GM23338 (cell line): ENCODE data around the gene DIDO1. TPM values are rescaled to one million over a fixed set of nuclear protein-coding genes. Genes with fewer than 3 reads are reported as not detected.

Experiments
- ATAC-seq: fragments of 200-7000 bp; cut with Tn5 transposase; 3 replicates; pipeline ENCODE4 v1.9.1; 2020
- DNase-seq: peaks from one replicate; pipeline ENCODE4 v3.0.0-alpha.2; 2015; ENCODE audit warnings: low spot score
- H2AFZ ChIP-seq: fragments of 200-600 bp; sonication (generic); 2 replicates; pipeline ENCODE4 v1.8.0; 2016; ENCODE audit warnings: antibody characterized with exemption, mild to moderate bottlenecking, moderate library complexity
- H3F3A ChIP-seq: fragments of 200-600 bp; sonication (generic); replicated peaks from 2 replicates; pipeline ENCODE4 v1.8.0; 2017; ENCODE audit warnings: antibody characterized with exemption, mixed run types, low read depth
- H3K27ac ChIP-seq: fragments of 200-600 bp; sonication (generic); 2 replicates; pipeline ENCODE4 v1.6.1; 2016; ENCODE audit warnings: low read depth
- H3K27me3 ChIP-seq: fragments of 200-600 bp; sonication (generic); 2 replicates; pipeline ENCODE4 v1.8.0; 2016; ENCODE audit warnings: mild to moderate bottlenecking, mixed run types, moderate library complexity; ENCODE audit not compliant: insufficient read depth
- H3K36me3 ChIP-seq: fragments of 200-600 bp; sonication (generic); 2 replicates; pipeline ENCODE4 v1.8.0; 2016; ENCODE audit warnings: mild to moderate bottlenecking; ENCODE audit not compliant: insufficient read depth
- H3K4me1 ChIP-seq: fragments of 200-600 bp; sonication (generic); 2 replicates; pipeline ENCODE4 v1.8.0; 2016; ENCODE audit warnings: mild to moderate bottlenecking, moderate library complexity; ENCODE audit not compliant: insufficient read depth
- H3K4me2 ChIP-seq: fragments of 200-600 bp; sonication (generic); 2 replicates; pipeline ENCODE4 v1.7.1; 2017; ENCODE audit warnings: mixed run types
- H3K4me3 ChIP-seq: fragments of 200-600 bp; sonication (generic); 2 replicates; pipeline ENCODE4 v1.6.1; 2016; ENCODE audit warnings: mixed run types
- H3K79me2 ChIP-seq: fragments of 200-600 bp; sonication (generic); replicated peaks from 2 replicates; pipeline ENCODE4 v1.8.0; 2017; ENCODE audit warnings: mild to moderate bottlenecking; ENCODE audit not compliant: insufficient read depth
- H3K9me2 ChIP-seq: fragments of 200-600 bp; sonication (generic); 2 replicates; pipeline ENCODE4 v1.8.0; 2017; ENCODE audit not compliant: insufficient read depth
- H4K20me1 ChIP-seq: fragments of 200-600 bp; sonication (generic); replicated peaks from 2 replicates; pipeline ENCODE4 v1.8.0; 2017; ENCODE audit warnings: mild to moderate bottlenecking; ENCODE audit not compliant: insufficient read depth
- H3K27ac Mint-ChIP-seq: 2 replicates; pipeline ENCODE4 v1.8.0; 2020; ENCODE audit warnings: inconsistent platforms, mild to moderate bottlenecking, moderate library complexity, mixed read lengths
- H3K27me3 Mint-ChIP-seq: 3 replicates; pipeline ENCODE4 v1.8.0; 2022; ENCODE audit warnings: low read depth, mild to moderate bottlenecking, moderate library complexity, mixed read lengths, inconsistent platforms; ENCODE audit not compliant: insufficient read depth, poor library complexity
- H3K36me3 Mint-ChIP-seq: 3 replicates; pipeline ENCODE4 v1.8.0; 2021; ENCODE audit warnings: low read depth, mild to moderate bottlenecking, inconsistent platforms, moderate library complexity, mixed read lengths
- H3K4me1 Mint-ChIP-seq: 3 replicates; pipeline ENCODE4 v1.8.0; 2020; ENCODE audit warnings: mild to moderate bottlenecking, inconsistent platforms, mixed read lengths
- H3K4me3 Mint-ChIP-seq: 3 replicates; pipeline ENCODE4 v1.8.0; 2021; ENCODE audit warnings: moderate library complexity, mild to moderate bottlenecking, inconsistent platforms, mixed read lengths
- H3K9me3 Mint-ChIP-seq: 3 replicates; pipeline ENCODE4 v1.8.0; 2020; ENCODE audit warnings: moderate library complexity, mild to moderate bottlenecking, inconsistent platforms, mixed read lengths
- CREB1 ChIP-seq: fragments of 250-450 bp; sonication (Bioruptor Pico); IDR thresholded peaks from 2 replicates; pipeline ENCODE4 v1.5.0; 2020; ENCODE audit warnings: low read depth, mild to moderate bottlenecking, moderate library complexity
- EZH2 ChIP-seq: fragments of 200-600 bp; sonication (generic); IDR thresholded peaks from one replicate; pipeline ENCODE4 v1.8.0; 2017; ENCODE audit warnings: antibody characterized with exemption, mild to moderate bottlenecking, low read depth; ENCODE audit not compliant: unreplicated experiment
- EZH2phosphoT487 ChIP-seq: fragments of 200-600 bp; sonication (generic); IDR thresholded peaks from one replicate; pipeline ENCODE4 v1.8.1; 2018; ENCODE audit warnings: antibody characterized with exemption; ENCODE audit not compliant: unreplicated experiment
- JUNB ChIP-seq: IDR thresholded peaks from one replicate; pipeline ENCODE4 v1.6.1; 2016; ENCODE audit warnings: antibody characterized with exemption; ENCODE audit not compliant: unreplicated experiment
- NANOG ChIP-seq: IDR thresholded peaks from 2 replicates; pipeline ENCODE4 v1.6.1; 2016; ENCODE audit warnings: antibody characterized with exemption, borderline replicate concordance
- POLR2AphosphoS5 ChIP-seq: IDR thresholded peaks from 2 replicates; pipeline ENCODE4 v1.6.1; 2016; ENCODE audit warnings: antibody characterized with exemption, low read depth
- STAT1 ChIP-seq: IDR thresholded peaks from one replicate; pipeline ENCODE4 v1.6.1; 2016; ENCODE audit warnings: antibody characterized with exemption; ENCODE audit not compliant: unreplicated experiment
- ZNF114 ChIP-seq: fragments of 250-450 bp; sonication (Bioruptor Pico); IDR thresholded peaks from 2 replicates; pipeline ENCODE4 v1.5.0; 2020; ENCODE audit warnings: mild to moderate bottlenecking, moderate library complexity
- polyA plus RNA-seq: library from polyadenylated mRNA; unstranded; fragments of >200 nt; fragmentation: Nextera tagmentation; extraction: Ambion mirVana; gene quantifications from 2 replicates; pipeline ENCODE4 v1.2.1, GENCODE V29; 2016
- total RNA-seq: library from RNA; depleted of rRNA; stranded (reverse); fragments of >200 nt; shearing (Covaris generic); gene quantifications from 2 replicates; pipeline ENCODE4 v1.2.3, GENCODE V29; 2014
- TF ChIP-seq, protein P1 (sequence below): IDR thresholded peaks from one replicate; pipeline ENCODE4 v1.6.1; 2018; ENCODE audit warnings: antibody characterized with exemption; ENCODE audit not compliant: unreplicated experiment
- TF ChIP-seq, protein P2 (sequence below): fragments of 250-450 bp; sonication (Bioruptor Pico); IDR thresholded peaks from 2 replicates; pipeline ENCODE4 v1.5.0; 2020; ENCODE audit warnings: mild to moderate bottlenecking, moderate library complexity
- TF ChIP-seq, protein P3 (sequence below), 2 experiments: fragments of 200-600 bp in 1 of 2; sonication (generic) in 1 of 2; conservative IDR thresholded peaks; 2 replicates each; pipeline versions ENCODE4 v1.5.1 to v1.6.1; 2016 to 2017; ENCODE audit warnings: antibody characterized with exemption in 2 of 2, low read depth in 2 of 2, mild to moderate bottlenecking in 2 of 2, moderate library complexity in 1 of 2

DIDO1 gene
- total and polyA plus RNA-seq, 2 experiments from 2014 or later, result 72.4 to 162 TPM

DNA sequence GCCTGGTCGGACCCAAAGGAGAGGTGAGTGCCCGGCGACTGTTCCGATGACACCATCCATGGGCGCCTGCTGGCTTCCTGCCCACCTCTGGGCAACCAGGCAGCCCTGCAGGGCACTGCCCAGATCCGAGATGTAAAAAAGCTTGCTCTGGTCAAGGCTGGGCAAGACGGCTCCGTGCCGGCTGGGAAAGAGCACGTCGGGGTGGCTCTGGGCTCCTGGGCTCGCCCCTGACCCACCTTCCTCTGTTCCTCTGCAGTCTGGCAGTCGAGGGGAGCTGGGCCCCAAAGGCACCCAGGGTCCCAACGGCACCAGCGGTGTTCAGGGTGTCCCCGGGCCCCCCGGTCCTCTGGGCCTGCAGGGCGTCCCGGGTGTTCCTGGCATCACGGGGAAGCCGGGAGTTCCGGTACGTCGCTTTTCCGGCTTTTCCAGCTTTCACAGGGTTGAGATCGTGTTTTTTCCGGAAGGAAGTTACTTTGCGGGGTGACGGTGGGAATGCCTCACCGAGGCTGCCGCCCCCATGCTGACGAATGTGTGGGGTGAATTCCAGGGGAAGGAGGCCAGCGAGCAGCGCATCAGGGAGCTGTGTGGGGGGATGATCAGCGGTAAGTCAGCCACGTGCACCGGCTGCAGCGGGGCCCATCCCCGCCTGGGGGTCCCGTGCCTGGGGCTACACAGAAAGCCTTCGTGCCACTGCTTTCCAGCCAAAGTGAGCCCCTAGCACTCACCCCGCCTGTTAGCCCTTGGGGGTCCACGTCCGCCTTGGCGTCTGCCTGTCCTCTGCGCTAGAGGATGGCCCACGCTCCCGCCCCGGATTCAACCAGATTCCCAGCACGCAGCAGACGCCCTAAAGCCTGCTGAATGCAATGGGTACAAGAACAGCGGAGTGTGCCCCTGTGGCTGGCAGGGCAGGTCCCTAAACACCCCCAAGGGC is 90.1 kb downstream of the DIDO1 start:
- Mint-ChIP-seq H3K9me3 (no peaks in the 10 kb centered on the region; the same call in 2 of the 3 replicates), H3K27me3 (peaks cover 18% of the 10 kb centered on the region), H3K36me3 (peaks cover 34% of the 10 kb centered on the region), H3K4me1 (peaks cover 32% of the 10 kb centered on the region), H3K27ac (peak overlapping the region; percentile 86; the same call in 1 of the 2 replicates), H3K4me3 (no peak overlapping the region; the same call in 2 of the 3 replicates)
- 0 out of 2 replicates have a peak, but pooled peaks cover 7% of the 10 kb centered on the region for H3K36me3 ChIP-seq
- no peak overlapping the region for H3K27ac ChIP-seq
- H3K79me2 ChIP-seq, result no peaks in the 10 kb centered on the region
- no peak overlapping the region for H3K4me3 ChIP-seq
- H4K20me1 ChIP-seq, result no peaks in the 10 kb centered on the region
- no peak overlapping the region for H3K4me2 ChIP-seq
- DNase-seq, result no peak
- 0 out of 2 replicates have a peak, but pooled peaks cover 2% of the 10 kb centered on the region for H3F3A ChIP-seq
- H3K27me3 ChIP-seq, result no peaks in the 10 kb centered on the region
- H2AFZ ChIP-seq, result no peak overlapping the region
- no peaks in the 10 kb centered on the region for H3K4me1 ChIP-seq
- ATAC-seq, result no peak
- TF ChIP-seq NANOG (no peak), POLR2AphosphoS5 (no peak), ZNF114 (CRISPR knock-in tag) (no peak), EZH2phosphoT487 (no peak), CREB1 (CRISPR knock-in tag) (no peak), STAT1 (no peak), JUNB (no peak), EZH2 (no peak)
- TF ChIP-seq, protein P1, sequence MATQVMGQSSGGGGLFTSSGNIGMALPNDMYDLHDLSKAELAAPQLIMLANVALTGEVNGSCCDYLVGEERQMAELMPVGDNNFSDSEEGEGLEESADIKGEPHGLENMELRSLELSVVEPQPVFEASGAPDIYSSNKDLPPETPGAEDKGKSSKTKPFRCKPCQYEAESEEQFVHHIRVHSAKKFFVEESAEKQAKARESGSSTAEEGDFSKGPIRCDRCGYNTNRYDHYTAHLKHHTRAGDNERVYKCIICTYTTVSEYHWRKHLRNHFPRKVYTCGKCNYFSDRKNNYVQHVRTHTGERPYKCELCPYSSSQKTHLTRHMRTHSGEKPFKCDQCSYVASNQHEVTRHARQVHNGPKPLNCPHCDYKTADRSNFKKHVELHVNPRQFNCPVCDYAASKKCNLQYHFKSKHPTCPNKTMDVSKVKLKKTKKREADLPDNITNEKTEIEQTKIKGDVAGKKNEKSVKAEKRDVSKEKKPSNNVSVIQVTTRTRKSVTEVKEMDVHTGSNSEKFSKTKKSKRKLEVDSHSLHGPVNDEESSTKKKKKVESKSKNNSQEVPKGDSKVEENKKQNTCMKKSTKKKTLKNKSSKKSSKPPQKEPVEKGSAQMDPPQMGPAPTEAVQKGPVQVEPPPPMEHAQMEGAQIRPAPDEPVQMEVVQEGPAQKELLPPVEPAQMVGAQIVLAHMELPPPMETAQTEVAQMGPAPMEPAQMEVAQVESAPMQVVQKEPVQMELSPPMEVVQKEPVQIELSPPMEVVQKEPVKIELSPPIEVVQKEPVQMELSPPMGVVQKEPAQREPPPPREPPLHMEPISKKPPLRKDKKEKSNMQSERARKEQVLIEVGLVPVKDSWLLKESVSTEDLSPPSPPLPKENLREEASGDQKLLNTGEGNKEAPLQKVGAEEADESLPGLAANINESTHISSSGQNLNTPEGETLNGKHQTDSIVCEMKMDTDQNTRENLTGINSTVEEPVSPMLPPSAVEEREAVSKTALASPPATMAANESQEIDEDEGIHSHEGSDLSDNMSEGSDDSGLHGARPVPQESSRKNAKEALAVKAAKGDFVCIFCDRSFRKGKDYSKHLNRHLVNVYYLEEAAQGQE, result no peak
- TF ChIP-seq, protein P2, sequence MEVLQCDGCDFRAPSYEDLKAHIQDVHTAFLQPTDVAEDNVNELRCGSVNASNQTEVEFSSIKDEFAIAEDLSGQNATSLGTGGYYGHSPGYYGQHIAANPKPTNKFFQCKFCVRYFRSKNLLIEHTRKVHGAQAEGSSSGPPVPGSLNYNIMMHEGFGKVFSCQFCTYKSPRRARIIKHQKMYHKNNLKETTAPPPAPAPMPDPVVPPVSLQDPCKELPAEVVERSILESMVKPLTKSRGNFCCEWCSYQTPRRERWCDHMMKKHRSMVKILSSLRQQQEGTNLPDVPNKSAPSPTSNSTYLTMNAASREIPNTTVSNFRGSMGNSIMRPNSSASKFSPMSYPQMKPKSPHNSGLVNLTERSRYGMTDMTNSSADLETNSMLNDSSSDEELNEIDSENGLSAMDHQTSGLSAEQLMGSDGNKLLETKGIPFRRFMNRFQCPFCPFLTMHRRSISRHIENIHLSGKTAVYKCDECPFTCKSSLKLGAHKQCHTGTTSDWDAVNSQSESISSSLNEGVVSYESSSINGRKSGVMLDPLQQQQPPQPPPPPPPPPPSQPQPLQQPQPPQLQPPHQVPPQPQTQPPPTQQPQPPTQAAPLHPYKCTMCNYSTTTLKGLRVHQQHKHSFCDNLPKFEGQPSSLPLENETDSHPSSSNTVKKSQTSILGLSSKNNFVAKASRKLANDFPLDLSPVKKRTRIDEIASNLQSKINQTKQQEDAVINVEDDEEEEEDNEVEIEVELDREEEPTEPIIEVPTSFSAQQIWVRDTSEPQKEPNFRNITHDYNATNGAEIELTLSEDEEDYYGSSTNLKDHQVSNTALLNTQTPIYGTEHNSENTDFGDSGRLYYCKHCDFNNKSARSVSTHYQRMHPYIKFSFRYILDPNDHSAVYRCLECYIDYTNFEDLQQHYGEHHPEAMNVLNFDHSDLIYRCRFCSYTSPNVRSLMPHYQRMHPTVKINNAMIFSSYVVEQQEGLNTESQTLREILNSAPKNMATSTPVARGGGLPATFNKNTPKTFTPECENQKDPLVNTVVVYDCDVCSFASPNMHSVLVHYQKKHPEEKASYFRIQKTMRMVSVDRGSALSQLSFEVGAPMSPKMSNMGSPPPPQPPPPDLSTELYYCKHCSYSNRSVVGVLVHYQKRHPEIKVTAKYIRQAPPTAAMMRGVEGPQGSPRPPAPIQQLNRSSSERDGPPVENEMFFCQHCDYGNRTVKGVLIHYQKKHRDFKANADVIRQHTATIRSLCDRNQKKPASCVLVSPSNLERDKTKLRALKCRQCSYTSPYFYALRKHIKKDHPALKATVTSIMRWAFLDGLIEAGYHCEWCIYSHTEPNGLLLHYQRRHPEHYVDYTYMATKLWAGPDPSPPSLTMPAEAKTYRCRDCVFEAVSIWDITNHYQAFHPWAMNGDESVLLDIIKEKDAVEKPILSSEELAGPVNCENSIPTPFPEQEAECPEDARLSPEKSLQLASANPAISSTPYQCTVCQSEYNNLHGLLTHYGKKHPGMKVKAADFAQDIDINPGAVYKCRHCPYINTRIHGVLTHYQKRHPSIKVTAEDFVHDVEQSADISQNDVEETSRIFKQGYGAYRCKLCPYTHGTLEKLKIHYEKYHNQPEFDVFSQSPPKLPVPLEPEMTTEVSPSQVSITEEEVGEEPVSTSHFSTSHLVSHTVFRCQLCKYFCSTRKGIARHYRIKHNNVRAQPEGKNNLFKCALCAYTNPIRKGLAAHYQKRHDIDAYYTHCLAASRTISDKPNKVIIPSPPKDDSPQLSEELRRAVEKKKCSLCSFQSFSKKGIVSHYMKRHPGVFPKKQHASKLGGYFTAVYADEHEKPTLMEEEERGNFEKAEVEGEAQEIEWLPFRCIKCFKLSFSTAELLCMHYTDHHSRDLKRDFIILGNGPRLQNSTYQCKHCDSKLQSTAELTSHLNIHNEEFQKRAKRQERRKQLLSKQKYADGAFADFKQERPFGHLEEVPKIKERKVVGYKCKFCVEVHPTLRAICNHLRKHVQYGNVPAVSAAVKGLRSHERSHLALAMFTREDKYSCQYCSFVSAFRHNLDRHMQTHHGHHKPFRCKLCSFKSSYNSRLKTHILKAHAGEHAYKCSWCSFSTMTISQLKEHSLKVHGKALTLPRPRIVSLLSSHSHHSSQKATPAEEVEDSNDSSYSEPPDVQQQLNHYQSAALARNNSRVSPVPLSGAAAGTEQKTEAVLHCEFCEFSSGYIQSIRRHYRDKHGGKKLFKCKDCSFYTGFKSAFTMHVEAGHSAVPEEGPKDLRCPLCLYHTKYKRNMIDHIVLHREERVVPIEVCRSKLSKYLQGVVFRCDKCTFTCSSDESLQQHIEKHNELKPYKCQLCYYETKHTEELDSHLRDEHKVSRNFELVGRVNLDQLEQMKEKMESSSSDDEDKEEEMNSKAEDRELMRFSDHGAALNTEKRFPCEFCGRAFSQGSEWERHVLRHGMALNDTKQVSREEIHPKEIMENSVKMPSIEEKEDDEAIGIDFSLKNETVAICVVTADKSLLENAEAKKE (CRISPR knock-in tag), result no peak
- TF ChIP-seq, protein P3, sequence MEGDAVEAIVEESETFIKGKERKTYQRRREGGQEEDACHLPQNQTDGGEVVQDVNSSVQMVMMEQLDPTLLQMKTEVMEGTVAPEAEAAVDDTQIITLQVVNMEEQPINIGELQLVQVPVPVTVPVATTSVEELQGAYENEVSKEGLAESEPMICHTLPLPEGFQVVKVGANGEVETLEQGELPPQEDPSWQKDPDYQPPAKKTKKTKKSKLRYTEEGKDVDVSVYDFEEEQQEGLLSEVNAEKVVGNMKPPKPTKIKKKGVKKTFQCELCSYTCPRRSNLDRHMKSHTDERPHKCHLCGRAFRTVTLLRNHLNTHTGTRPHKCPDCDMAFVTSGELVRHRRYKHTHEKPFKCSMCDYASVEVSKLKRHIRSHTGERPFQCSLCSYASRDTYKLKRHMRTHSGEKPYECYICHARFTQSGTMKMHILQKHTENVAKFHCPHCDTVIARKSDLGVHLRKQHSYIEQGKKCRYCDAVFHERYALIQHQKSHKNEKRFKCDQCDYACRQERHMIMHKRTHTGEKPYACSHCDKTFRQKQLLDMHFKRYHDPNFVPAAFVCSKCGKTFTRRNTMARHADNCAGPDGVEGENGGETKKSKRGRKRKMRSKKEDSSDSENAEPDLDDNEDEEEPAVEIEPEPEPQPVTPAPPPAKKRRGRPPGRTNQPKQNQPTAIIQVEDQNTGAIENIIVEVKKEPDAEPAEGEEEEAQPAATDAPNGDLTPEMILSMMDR (conservative IDR thresholded peaks at IDR 0.05; ENCODE audit: low read depth in 2 of 2), result no peak
- no peaks in the 10 kb centered on the region for H3K9me2 ChIP-seq
